Cardiac muscle cell (in vitro differentiated cells and primary cell): ENCODE results near the gene ZNRD2. TPM values are rescaled to one million over a fixed set of nuclear protein-coding genes. Genes with fewer than 3 reads are reported as not detected.

ENCODE experiments used
- DNase-seq, 2 donors: peaks; one replicate each; pipeline versions ENCODE4 v3.0.0 to v3.0.0-alpha.2; 2010 to 2017; ENCODE audit warnings: low read depth in 1 of 2, low spot score in 1 of 2
- H3K27ac ChIP-seq: fragments of 200-600 bp; sonication (generic); 2 replicates; pipeline ENCODE4 v1.5.1; 2016
- H3K27me3 ChIP-seq: fragments of 200-600 bp; sonication (generic); 2 replicates; pipeline ENCODE4 v1.6.0; 2016; ENCODE audit warnings: control low read depth
- H3K36me3 ChIP-seq: fragments of 200-600 bp; sonication (generic); 2 replicates; pipeline ENCODE4 v1.5.1; 2016; ENCODE audit warnings: control low read depth
- H3K4me1 ChIP-seq: fragments of 200-600 bp; sonication (generic); 2 replicates; pipeline ENCODE4 v1.8.1; 2017; ENCODE audit warnings: low read depth, mild to moderate bottlenecking, mixed run types
- H3K4me3 ChIP-seq: fragments of 200-600 bp; sonication (generic); 2 replicates; pipeline ENCODE4 v1.5.1; 2016; ENCODE audit warnings: mild to moderate bottlenecking
- H3K9me3 ChIP-seq: fragments of 200-600 bp; sonication (generic); 2 replicates; pipeline ENCODE4 v1.5.1; 2017; ENCODE audit warnings: low read depth, mild to moderate bottlenecking, control low read depth
- polyA plus RNA-seq: library from polyadenylated mRNA; unstranded; fragments of >200 nt; fragmentation: Nextera tagmentation; extraction: Ambion mirVana; gene quantifications from 2 replicates; pipeline ENCODE4 v1.2.1, GENCODE V29; 2016
- total RNA-seq: library from RNA; depleted of rRNA; stranded (reverse); fragments of >200 nt; gene quantifications from 2 replicates; pipeline ENCODE4 v1.2.3, GENCODE V29; 2016
- TF ChIP-seq, protein P1 (sequence below): IDR thresholded peaks from 2 replicates; pipeline ENCODE4 v1.5.1; 2012; ENCODE audit warnings: low read depth, mild to moderate bottlenecking, low read length

Gene ZNRD2
- total and polyA plus RNA-seq, 2 experiments from 2014 or later = 55.7 to 56.6 TPM

GRCh38 chr11:65573391-65574079, 3.3 kb downstream of the ZNRD2 start:
- Histone ChIP-seq H3K4me3 (peak overlapping the region; percentile 49), H3K27me3 (peaks cover 5% of the 10 kb centered on the region), H3K36me3 (no peaks in the 10 kb centered on the region), H3K9me3 (no peaks in the 10 kb centered on the region), H3K4me1 (peaks cover 31% of the 10 kb centered on the region), H3K27ac (no peak overlapping the region)
- no peak for DNase-seq
- TF ChIP-seq, protein P1, sequence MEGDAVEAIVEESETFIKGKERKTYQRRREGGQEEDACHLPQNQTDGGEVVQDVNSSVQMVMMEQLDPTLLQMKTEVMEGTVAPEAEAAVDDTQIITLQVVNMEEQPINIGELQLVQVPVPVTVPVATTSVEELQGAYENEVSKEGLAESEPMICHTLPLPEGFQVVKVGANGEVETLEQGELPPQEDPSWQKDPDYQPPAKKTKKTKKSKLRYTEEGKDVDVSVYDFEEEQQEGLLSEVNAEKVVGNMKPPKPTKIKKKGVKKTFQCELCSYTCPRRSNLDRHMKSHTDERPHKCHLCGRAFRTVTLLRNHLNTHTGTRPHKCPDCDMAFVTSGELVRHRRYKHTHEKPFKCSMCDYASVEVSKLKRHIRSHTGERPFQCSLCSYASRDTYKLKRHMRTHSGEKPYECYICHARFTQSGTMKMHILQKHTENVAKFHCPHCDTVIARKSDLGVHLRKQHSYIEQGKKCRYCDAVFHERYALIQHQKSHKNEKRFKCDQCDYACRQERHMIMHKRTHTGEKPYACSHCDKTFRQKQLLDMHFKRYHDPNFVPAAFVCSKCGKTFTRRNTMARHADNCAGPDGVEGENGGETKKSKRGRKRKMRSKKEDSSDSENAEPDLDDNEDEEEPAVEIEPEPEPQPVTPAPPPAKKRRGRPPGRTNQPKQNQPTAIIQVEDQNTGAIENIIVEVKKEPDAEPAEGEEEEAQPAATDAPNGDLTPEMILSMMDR = no peak

GRCh38 chr11:65574109-65574810, 4.0 kb downstream of the ZNRD2 start:
- H3K27me3 ChIP-seq = peaks cover 5% of the 10 kb centered on the region
- TF ChIP-seq, protein P1 = peak; percentile 60
- peak; percentile 81 to 98 for DNase-seq
- no peaks in the 10 kb centered on the region for H3K9me3 ChIP-seq
- H3K4me3 ChIP-seq = peak overlapping the region; percentile 8
- H3K4me1 ChIP-seq = peaks cover 24% of the 10 kb centered on the region
- H3K27ac ChIP-seq = no peak overlapping the region
- H3K36me3 ChIP-seq = no peaks in the 10 kb centered on the region

DNA sequence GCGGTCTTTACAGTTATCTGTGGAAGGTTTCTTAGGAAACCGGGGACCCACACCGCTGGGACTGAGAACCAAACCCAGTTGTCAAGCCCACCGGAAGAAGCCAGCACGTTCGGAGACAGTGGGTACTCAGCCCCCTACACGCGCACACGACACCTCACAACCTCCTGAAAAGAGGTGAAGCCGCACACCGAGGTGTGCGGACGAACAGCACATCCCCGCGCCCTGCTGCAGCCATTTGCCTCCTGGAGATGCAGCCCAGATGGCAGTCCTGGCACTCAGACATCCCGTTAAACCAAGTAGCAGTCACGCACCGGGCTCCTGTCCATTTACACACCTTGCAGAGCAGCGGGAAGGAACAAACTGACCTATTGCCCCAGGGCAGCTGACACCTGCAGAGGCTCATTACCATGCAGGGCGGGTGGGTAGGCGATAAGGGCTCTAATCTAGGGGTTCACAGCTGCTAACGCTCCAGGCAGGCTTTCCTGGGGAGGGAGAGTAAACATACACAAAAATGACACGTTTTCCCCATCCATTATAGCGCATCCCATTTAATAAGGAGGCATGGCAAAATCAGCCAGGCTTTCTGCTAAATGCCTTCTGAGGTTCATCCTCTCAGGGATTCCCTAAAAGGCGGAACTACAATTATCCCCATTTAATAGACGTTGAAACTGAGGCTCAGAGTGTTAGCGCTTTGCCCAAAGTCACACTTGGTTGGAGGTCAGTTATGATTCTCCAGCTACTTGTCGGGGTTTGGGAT, 4.7 kb downstream of the ZNRD2 start:
- Histone ChIP-seq H3K4me1 (peaks cover 23% of the 10 kb centered on the region), H3K4me3 (peak overlapping the region; percentile 45), H3K36me3 (no peaks in the 10 kb centered on the region), H3K27ac (no peak overlapping the region), H3K27me3 (peaks cover 5% of the 10 kb centered on the region), H3K9me3 (no peaks in the 10 kb centered on the region)
- TF ChIP-seq, protein P1 = no peak
- no peak for DNase-seq

GRCh38 chr11:65575568-65576231, 5.4 kb downstream of the ZNRD2 start, which contains the start of gene EHBP1L1:
TSS of gene EHBP1L1 (plus strand) at chr11:65576053. CDS start at chr11:65576303, 250 bp downstream.
- peaks cover 23% of the 10 kb centered on the region for H3K4me1 ChIP-seq
- H3K36me3 ChIP-seq = no peaks in the 10 kb centered on the region
- TF ChIP-seq, protein P1 = no peak
- peak within 1 kb of the TSS; percentile 45 for H3K4me3 ChIP-seq
- no peak within 1 kb of the TSS for H3K27ac ChIP-seq
- peaks cover 5% of the 10 kb centered on the region for H3K27me3 ChIP-seq
- DNase-seq = peak; percentile 65
- H3K9me3 ChIP-seq = no peaks in the 10 kb centered on the region

DNA sequence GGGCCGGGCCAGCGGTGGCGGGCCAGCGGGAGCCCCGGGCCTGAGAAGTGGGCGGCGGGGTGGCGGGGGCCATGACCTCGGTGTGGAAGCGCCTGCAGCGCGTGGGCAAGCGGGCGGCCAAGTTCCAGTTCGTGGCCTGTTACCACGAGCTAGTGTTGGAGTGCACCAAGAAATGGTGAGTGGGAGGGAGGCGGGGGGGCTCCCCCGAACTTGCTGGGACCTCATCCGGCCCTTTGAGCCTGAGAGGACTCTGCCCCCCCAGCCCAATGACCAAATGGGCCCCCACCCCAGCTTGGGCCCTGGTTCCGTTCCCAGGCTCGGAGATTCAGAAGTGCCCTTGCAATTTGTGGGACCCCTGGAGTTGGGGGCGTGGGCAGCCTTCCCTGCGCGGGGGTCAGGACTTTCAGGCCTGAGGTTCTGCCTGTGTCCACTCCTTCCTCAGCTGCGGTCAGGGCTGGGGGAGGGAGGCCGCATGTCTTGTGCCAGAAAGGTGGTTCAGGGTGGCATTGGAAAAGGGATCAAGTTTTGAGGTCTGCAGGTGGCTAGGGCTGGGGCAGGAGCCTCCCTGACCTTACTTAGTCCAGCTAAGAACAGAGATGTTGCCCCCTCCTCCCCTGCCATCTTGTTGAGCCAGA, 6.1 kb downstream of the ZNRD2 start:
- Histone ChIP-seq H3K9me3 (no peaks in the 10 kb centered on the region), H3K27me3 (peaks cover 6% of the 10 kb centered on the region), H3K36me3 (no peaks in the 10 kb centered on the region), H3K27ac (no peak overlapping the region), H3K4me1 (peaks cover 18% of the 10 kb centered on the region), H3K4me3 (peak overlapping the region; percentile 45)
- TF ChIP-seq, protein P1 = no peak
- DNase-seq = no peak
